Caco-2 (cell line): ENCODE results near the gene LMX1B. TPM values are rescaled to one million over a fixed set of nuclear protein-coding genes. Genes with fewer than 3 reads are reported as not detected.
A peak's percentile ranks its signal among the peaks of the same experiment; 100 is the strongest.

Experiments
- BruUV-seq: library from RNA; stranded (reverse); fragments of 400-500 nt; replicated peaks from 2 replicates; lab custom pipeline; 2021; lab: Mats Ljungman, UMichigan
- CTCF ChIA-PET: fragments of 300-600 bp; sonication (Branson Sonifier 250); formaldehyde crosslinking; loops from one replicate; lab custom pipeline; 2022; ENCODE audit warnings: antibody characterized with exemption; lab: Charles Lee
- POLR2A ChIA-PET: fragments of 300-600 bp; sonication (Branson Sonifier 250); formaldehyde crosslinking; loops from one replicate; lab custom pipeline; 2022; ENCODE audit warnings: antibody characterized with exemption; lab: Charles Lee
- DNase-seq, 2 experiments: peaks; one replicate each; pipeline versions ENCODE4 v3.0.0 to v3.0.0-alpha.2; 2020 to 2022
- H3K27me3 ChIP-seq: replicated peaks from 2 replicates; pipeline ENCODE4 v1.6.0; 2011; ENCODE audit warnings: low read length; ENCODE audit not compliant: control insufficient read depth, insufficient read depth
- H3K36me3 ChIP-seq: 2 replicates; pipeline ENCODE4 v1.5.1; 2011; ENCODE audit warnings: low read length; ENCODE audit not compliant: control insufficient read depth, insufficient read depth
- H3K4me1 ChIP-seq: fragments of 250-450 bp; sonication (Bioruptor Pico); 2 replicates; pipeline ENCODE4 v1.5.1; 2020; ENCODE audit warnings: mild to moderate bottlenecking
- H3K4me3 ChIP-seq: 2 replicates; pipeline ENCODE4 v1.5.1; 2011; ENCODE audit warnings: low read depth, mild to moderate bottlenecking, control low read depth, low read length
- H3K9me3 ChIP-seq: fragments of 250-450 bp; sonication (Bioruptor Pico); 2 replicates; pipeline ENCODE4 v1.5.1; 2020; ENCODE audit warnings: mild to moderate bottlenecking, moderate library complexity
- H3K27ac Mint-ChIP-seq: one replicate; pipeline ENCODE4 v1.8.0; 2022; ENCODE audit warnings: mixed read lengths; ENCODE audit not compliant: unreplicated experiment
- H3K27me3 Mint-ChIP-seq: one replicate; pipeline ENCODE4 v1.8.0; 2022; ENCODE audit warnings: mixed read lengths; ENCODE audit not compliant: insufficient read depth, unreplicated experiment
- H3K36me3 Mint-ChIP-seq: one replicate; pipeline ENCODE4 v1.8.0; 2022; ENCODE audit warnings: mild to moderate bottlenecking, mixed read lengths; ENCODE audit not compliant: insufficient read depth, unreplicated experiment
- H3K4me1 Mint-ChIP-seq: one replicate; pipeline ENCODE4 v1.8.0; 2022; ENCODE audit warnings: low read depth, mixed read lengths; ENCODE audit not compliant: unreplicated experiment
- H3K4me3 Mint-ChIP-seq: one replicate; pipeline ENCODE4 v1.8.0; 2022; ENCODE audit warnings: mild to moderate bottlenecking, moderate library complexity, mixed read lengths; ENCODE audit not compliant: unreplicated experiment
- H3K9me3 Mint-ChIP-seq: one replicate; pipeline ENCODE4 v1.8.0; 2022; ENCODE audit warnings: mixed read lengths; ENCODE audit not compliant: unreplicated experiment
- CTCF ChIP-seq, 2 experiments: fragments of 200-600 bp in 1 of 2; IDR thresholded peaks; 1 replicate in 1 of 2; 2 replicates in 1 of 2; pipeline versions ENCODE4 v1.5.1 to v1.8.0; 2011 to 2022; ENCODE audit warnings: antibody characterized with exemption in 1 of 2, control low read depth in 1 of 2, inconsistent platforms in 1 of 2, low read depth in 1 of 2, low read length in 1 of 2, mild to moderate bottlenecking in 1 of 2, moderate library complexity in 1 of 2; ENCODE audit not compliant: insufficient read depth in 1 of 2, severe bottlenecking in 1 of 2, unreplicated experiment in 1 of 2
- intact Hi-C: fragments of 100-400 bp; cut with micrococcal nuclease; formaldehyde crosslinking; loops from one replicate; pipeline ENCODE4 v1.10.0; 2022; ENCODE audit not compliant: unreplicated experiment
- total RNA-seq: library from RNA; stranded (reverse); gene quantifications from 2 replicates; pipeline ENCODE4 v1.2.3, GENCODE V29; 2022

LMX1B gene
- total RNA-seq, 1 experiment from 2014 or later, result 17.0 TPM

GRCh38 chr9:126630458-126631237 lies 16.9 kb downstream of the LMX1B start:
- POLR2A ChIA-PET, result no interaction called here
- Histone ChIP-seq H3K4me1 (peaks cover 19% of the 10 kb centered on the region), H3K4me3 (no peak overlapping the region), H3K27me3 (no peaks in the 10 kb centered on the region), H3K36me3 (no peaks in the 10 kb centered on the region), H3K9me3 (no peaks in the 10 kb centered on the region)
- Mint-ChIP-seq H3K27me3 (no peaks in the 10 kb centered on the region), H3K4me3 (no peak overlapping the region), H3K9me3 (no peaks in the 10 kb centered on the region), H3K4me1 (peaks cover 12% of the 10 kb centered on the region), H3K27ac (no peak overlapping the region), H3K36me3 (peaks cover 6% of the 10 kb centered on the region)
- no peak for TF ChIP-seq CTCF (IDR thresholded peaks at IDR 0.05; ENCODE audit: insufficient read depth in 1 of 2, low read depth in 1 of 2, low read length in 1 of 2, severe bottlenecking in 1 of 2, unreplicated experiment in 1 of 2)
- CTCF ChIA-PET, result interaction anchor here (0.6 to 3.0 kb wide), 9 partner anchors 11 to 255 kb away, joined by 3 to 16 read pairs (median 4); no protein-coding TSS in a partner anchor
- no TSS peak for BruUV-seq
- intact Hi-C loops, result no loop called here
- DNase-seq, result no peak

GRCh38 chr9:126631254-126631653 lies 17.5 kb downstream of the LMX1B start:
- no peaks in the 10 kb centered on the region for H3K27me3 Mint-ChIP-seq
- no TSS peak for BruUV-seq
- TF ChIP-seq CTCF (IDR thresholded peaks at IDR 0.05; ENCODE audit: insufficient read depth in 1 of 2, low read depth in 1 of 2, low read length in 1 of 2, severe bottlenecking in 1 of 2, unreplicated experiment in 1 of 2), result peak in 1 of 2 experiments; percentile 13
- peak in 1 of 2 experiments; percentile 50 for DNase-seq
- no peak overlapping the region for H3K27ac Mint-ChIP-seq
- no peak overlapping the region for H3K4me3 ChIP-seq
- H3K4me1 ChIP-seq, result peaks cover 19% of the 10 kb centered on the region
- H3K4me3 Mint-ChIP-seq, result no peak overlapping the region
- ChIA-PET POLR2A (no interaction called here), CTCF (interaction anchor here (0.6 to 3.0 kb wide), 10 partner anchors 10 to 255 kb away, joined by 3 to 16 read pairs (median 4); no protein-coding TSS in a partner anchor)
- H3K4me1 Mint-ChIP-seq, result peaks cover 9% of the 10 kb centered on the region
- H3K36me3 ChIP-seq, result no peaks in the 10 kb centered on the region
- peaks cover 6% of the 10 kb centered on the region for H3K36me3 Mint-ChIP-seq
- no peaks in the 10 kb centered on the region for H3K9me3 ChIP-seq
- no peaks in the 10 kb centered on the region for H3K9me3 Mint-ChIP-seq
- H3K27me3 ChIP-seq, result no peaks in the 10 kb centered on the region
- intact Hi-C loops, result no loop called here

- no peaks in the 10 kb centered on the region for H3K27me3 Mint-ChIP-seq
- peaks cover 6% of the 10 kb centered on the region for H3K4me1 Mint-ChIP-seq
- H3K27ac Mint-ChIP-seq, result no peak overlapping the region
- Histone ChIP-seq H3K27me3 (no peaks in the 10 kb centered on the region), H3K9me3 (no peaks in the 10 kb centered on the region), H3K4me1 (peaks cover 24% of the 10 kb centered on the region), H3K4me3 (no peak overlapping the region), H3K36me3 (no peaks in the 10 kb centered on the region)
- intact Hi-C loops, result no loop called here
- H3K9me3 Mint-ChIP-seq, result no peaks in the 10 kb centered on the region
- DNase-seq, result no peak
- POLR2A ChIA-PET, result no interaction called here
- no TSS peak for BruUV-seq
- no peaks in the 10 kb centered on the region for H3K36me3 Mint-ChIP-seq
- no peak for TF ChIP-seq CTCF (IDR thresholded peaks at IDR 0.05; ENCODE audit: insufficient read depth in 1 of 2, low read depth in 1 of 2, low read length in 1 of 2, severe bottlenecking in 1 of 2, unreplicated experiment in 1 of 2)
- CTCF ChIA-PET, result interaction anchor here (2.5 to 3.0 kb wide), 2 partner anchors 9 to 56 kb away, joined by 11 to 16 read pairs; no protein-coding TSS in a partner anchor
- H3K4me3 Mint-ChIP-seq, result no peak overlapping the region
Measured at GRCh38 chr9:126633881-126634558, 20.3 kb downstream of the LMX1B start.
